ENCODE measurements around the gene TBXA2R.

- TF ChIP-seq, protein P1, sequence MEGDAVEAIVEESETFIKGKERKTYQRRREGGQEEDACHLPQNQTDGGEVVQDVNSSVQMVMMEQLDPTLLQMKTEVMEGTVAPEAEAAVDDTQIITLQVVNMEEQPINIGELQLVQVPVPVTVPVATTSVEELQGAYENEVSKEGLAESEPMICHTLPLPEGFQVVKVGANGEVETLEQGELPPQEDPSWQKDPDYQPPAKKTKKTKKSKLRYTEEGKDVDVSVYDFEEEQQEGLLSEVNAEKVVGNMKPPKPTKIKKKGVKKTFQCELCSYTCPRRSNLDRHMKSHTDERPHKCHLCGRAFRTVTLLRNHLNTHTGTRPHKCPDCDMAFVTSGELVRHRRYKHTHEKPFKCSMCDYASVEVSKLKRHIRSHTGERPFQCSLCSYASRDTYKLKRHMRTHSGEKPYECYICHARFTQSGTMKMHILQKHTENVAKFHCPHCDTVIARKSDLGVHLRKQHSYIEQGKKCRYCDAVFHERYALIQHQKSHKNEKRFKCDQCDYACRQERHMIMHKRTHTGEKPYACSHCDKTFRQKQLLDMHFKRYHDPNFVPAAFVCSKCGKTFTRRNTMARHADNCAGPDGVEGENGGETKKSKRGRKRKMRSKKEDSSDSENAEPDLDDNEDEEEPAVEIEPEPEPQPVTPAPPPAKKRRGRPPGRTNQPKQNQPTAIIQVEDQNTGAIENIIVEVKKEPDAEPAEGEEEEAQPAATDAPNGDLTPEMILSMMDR (IDR thresholded peaks at IDR 0.05): no peak
- TF ChIP-seq POLR2AphosphoS5 (IDR thresholded peaks at IDR 0.05) (no peak), EP300 (IDR thresholded peaks at IDR 0.05) (no peak)
These were observed 30.6 kb downstream of the TBXA2R start for GRCh38 chr19:3575949-3576673.
